HG03139 (cell line): Measurements from ENCODE around the gene WNT9A.

ENCODE experiments used
- ATAC-seq: cut with Tn5 transposase; IDR thresholded peaks from one replicate; pipeline ENCODE4 v1.9.1; 2021; ENCODE audit not compliant: unreplicated experiment

WNT9A gene

DNA sequence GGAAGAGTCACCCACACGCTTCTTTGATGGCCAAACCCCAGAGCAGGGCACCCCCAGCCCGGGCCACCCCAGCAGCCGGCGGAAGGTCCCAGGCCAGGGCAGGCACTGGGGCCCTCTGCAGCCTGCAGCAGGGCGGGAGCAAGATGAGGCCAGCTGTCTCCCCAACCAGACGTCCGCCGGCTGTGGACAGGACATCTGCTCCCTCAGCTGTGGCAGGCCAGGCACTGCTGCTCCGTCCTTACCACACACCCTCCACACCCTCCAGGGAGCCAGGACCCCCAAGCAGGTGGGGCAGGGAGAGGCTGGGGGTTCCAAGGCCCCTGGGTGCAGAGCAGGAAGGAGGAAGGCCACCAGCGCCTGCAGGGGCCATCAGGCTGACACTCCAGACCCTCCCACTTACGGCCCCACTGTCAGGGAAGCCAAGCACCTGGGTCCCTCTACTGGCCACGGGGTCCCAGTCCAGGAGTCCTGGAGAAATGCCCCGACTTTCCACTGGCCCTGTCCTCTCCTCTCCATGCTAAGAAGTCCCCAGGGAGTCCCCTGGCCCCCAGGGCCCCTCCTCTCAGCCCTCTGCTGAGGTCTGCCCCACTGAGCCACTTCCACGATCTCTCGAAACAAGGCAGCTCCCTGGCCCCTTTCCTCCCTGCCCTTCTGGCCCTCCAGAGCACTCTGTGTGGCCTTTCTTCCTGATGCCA lies 5.6 kb downstream of the WNT9A start:
- no peak for ATAC-seq

GRCh38 chr1:227941509-227942020 lies 6.2 kb downstream of the WNT9A start:
- ATAC-seq: no peak

DNA sequence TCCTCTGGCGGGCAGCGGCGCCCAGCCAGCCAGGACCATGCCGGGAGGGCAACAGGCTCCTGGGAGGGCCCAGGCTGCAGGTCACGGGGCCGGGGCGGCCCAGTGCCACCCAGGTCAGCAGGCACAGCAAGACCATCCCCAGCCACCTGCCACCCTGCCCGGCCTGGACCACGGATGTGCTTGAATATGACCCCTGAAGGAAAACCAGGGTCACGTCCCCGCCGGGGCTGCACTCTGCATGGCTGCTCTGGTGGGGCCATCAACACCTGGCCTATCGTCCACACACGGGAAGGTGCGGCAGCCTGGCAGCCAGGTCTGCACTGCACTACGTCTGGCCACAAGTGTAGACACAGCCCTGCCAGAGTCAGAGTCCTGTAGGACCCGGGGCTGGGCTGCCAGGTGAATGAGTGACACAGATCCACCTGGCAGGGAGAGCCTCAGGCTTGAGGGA lies 6.9 kb downstream of the WNT9A start:
- ATAC-seq: no peak

DNA sequence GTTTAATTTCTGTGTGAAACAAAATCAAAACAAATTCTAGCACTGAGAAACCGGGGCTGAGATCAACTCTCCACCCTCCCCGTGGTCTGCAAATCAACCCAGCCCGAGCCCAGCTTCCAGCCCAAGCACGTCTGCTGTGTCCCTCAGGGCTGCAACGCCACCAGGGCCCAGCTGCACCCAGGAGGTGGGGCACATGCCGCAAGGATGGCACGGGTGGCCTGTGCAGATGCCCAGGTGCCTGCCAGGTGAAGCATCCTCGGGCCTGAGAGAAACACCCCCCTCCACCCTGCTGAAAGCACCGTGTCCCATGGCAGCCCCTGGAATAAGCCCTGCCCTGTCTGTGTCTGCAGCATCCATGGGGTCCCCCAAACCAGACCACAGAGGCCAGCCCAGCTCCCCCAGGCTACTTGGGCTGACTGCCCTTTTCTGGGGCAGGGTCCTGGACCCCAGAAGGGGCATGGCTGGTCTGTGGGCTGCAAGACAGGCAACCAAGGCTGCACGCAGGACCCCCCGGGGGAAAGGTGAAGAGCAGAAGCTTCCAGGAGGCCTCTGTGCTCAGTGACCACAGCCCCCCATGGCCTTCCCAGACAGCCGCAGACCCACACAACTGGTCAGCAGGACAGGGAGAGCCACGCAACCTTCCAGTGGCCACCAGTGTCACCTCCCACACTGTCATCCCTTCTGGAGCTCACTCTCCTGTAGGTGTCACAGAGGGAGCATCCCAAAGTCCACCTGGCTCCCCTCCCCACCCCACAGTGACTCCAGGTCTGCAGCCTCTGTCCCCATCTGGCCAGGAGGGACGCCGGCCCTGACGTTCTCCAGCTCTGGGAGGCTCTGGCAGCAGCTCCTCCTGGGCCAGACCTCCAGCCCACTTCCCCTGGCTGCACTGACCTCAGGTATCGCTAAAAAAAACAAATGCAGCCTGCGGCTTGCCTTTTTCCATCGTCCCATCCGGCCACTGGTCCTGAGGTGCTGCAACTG lies 7.7 kb downstream of the WNT9A start:
- ATAC-seq: no peak

DNA sequence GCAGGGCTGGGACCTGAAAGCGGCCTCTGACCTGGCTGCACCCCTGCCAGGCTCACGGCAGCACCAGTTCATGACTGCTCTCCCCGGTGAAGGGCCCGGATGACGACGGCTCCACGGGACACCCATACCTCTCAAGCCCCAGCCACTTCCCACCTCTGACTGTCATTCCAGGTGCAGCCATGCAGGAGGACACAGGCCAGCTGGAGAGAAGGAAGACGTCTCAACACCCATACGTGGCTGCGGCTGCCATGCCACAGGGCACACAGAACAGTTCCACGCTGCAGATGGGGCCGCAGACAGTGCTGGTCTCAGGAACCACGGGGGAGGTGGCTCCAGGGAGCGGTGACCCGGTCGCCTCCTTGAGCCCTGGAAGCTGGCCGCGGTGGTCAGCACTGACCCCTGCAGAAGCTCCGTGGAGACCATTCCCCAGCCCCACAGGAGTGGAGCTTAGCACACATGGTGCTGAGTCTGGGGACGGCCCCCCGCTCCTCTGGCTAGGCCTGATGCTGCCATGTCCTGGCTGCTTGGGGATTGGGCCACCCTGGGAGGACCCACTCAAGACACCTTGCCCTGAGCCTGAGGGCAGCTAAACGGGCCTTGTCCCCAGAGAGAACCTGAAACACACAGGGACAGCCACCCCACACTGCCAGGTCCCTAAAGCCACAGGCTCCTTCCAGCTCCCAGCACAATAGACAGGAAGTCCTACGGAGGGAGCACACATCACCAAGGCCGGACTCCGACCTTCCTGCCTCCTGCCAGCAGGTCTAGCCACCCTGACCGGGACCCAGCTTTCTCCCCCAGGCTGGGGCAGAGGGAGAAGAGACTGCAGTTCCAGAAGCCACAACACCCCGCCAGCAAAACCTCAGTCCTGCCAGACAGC lies 8.6 kb downstream of the WNT9A start:
- no peak for ATAC-seq

DNA sequence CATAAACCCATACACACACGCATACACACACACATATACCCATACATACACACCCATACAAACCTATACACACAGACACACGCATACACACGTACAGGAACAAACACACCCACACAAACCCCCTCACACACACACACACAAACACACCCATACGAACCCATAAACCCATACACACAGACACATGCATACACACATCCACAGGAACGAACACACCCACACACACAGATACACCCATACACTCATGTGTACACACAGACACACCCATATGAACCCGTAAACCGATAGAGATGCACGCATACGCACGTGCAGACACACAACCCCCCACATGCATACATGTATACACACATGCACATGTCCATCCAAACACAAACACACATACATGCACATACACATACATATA lies 9.5 kb downstream of the WNT9A start:
- no peak for ATAC-seq

GRCh38 chr1:227937838-227938145 lies 9.9 kb downstream of the WNT9A start:
- ATAC-seq: no peak

GRCh38 chr1:227937031-227937837 lies 10.5 kb downstream of the WNT9A start:
- no peak for ATAC-seq

GRCh38 chr1:227935826-227936225 lies 11.9 kb downstream of the WNT9A start:
- ATAC-seq: no peak

GRCh38 chr1:227934476-227935313 lies 13.0 kb downstream of the WNT9A start:
- ATAC-seq: no peak

DNA sequence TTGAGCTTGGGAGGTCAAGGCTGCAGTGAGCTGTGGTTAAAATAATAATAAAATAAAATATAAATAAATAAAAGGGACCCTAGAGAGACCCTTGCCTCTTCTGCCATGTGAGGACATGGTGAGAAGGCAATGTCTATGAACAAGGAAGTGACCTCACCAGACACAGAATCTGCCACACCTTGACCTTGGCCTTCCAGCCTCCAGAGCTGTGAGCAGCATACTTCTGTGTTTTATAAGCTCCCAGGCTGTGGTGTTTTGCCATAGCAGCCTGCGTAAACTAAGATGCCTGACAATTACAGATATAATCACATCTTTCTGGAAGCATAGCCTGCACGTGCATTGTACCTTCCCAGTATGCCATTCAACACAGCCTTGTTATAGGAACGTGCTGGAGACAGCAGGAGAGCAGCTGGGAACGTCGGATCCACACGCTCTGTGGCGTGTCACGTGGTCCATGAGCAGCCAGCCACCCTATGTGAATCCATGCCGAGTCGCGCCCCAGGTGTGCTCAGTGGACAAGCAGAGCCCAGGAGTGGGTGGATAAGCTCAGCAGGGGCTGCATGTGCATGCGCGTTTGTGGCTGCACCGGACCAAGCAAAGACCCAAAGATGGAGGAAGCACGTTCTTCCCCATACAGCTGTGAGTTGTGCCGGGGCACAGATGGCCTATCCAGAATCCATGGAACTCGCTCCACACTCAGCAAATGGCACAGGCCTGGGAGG lies 17.8 kb downstream of the WNT9A start:
- ATAC-seq: no peak

DNA sequence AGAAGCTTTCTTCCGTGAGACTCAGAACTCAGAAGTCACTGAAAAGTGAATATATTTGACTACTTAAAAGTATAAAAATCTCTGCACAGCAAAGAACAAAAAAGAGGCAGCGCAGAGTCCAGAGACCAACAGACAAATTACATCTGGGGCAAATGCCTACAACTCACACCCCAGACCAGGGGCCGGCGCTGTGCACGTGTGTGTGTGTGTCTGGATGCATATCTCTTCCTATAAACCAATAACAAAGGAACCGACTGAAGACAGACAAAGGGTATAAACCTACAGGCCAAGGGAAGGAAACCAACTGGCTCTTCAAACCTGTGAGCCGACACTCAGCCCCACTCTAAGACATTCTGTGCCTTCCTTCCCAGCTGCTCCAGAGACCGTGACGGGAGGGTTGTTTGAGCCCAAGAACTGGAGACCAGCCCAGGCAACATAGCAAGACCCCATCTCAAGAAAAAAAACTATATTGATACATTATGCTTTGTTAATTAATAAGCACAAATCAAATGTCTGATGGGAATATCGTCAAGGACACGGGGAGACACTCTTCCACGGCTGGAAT lies 18.8 kb downstream of the WNT9A start:
- ATAC-seq: no peak

GRCh38 chr1:227927971-227928741 lies 19.6 kb downstream of the WNT9A start:
- ATAC-seq: no peak

- no peak for ATAC-seq
Observed at GRCh38 chr1:227926896-227927885, 20.5 kb downstream of the WNT9A start.

GRCh38 chr1:227926216-227926791 lies 21.4 kb downstream of the WNT9A start:
- no peak for ATAC-seq

DNA sequence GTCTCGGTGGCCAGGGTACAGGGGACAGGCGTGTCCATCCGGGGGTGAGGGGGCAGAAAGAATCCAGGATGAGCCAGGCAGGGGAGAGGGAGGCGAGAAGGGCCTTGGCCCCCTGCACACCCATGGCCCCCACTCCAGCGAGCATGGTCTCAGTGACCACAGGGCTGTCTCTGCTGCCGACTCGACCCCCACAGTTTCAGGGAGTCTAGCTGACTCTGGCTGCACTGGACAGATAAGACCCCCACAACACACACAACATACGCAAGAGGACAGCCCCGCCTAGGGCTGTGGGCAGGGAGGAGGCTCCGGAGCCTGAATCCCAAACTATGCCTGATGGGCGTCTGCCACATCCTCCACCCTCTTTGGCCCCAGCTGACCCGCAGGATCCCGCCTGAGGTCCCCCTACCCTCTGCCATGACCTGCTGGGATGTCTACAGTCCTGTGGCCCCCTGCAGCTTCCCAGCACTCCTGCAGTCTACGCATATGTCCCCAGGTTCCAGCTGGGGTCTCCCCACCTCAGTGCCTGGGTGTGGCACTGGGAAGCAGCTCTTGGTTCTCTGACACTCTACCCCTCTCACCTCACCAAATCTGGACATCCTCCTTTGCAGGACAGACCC lies 22.0 kb downstream of the WNT9A start:
- no peak for ATAC-seq
